HT1080 (cell line): Measurements from ENCODE around the gene ENOX1. TPM values are rescaled to one million over a fixed set of nuclear protein-coding genes. Genes with fewer than 3 reads are reported as not detected.
A peak's percentile ranks its signal among the peaks of the same experiment; 100 is the strongest.

Experiments used
- DNase-seq: peaks from one replicate; pipeline ENCODE4 v3.0.0-alpha.2; 2015; ENCODE audit warnings: low read depth
- total RNA-seq: library from RNA; depleted of rRNA; stranded (reverse); fragments of >200 nt; shearing (Covaris generic); gene quantifications from 2 replicates; pipeline ENCODE4 v1.2.3, GENCODE V29; 2014

ENOX1 gene
- total RNA-seq, 1 experiment from 2014 or later: 3.2 TPM

DNA sequence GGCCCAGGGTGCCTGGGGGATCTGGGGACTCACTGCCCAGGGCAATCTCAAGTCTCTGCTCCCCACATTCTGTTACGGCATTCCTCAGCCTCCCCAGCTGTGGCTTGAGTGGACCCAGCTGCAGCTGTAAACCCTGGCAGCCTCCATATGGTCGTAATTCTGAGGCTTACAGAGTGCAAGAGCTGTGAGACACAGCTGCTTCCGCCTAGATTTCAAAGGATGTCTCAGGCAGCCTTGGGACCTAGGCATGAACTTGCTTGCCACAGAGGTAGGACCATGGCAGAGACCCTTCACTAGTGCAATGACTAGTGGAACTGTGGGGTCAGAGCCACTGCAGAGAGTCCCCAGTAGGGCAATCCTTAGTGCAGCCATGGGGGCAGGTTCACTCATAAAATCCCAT is 297.5 kb downstream of the ENOX1 start:
- no peak for DNase-seq

DNA sequence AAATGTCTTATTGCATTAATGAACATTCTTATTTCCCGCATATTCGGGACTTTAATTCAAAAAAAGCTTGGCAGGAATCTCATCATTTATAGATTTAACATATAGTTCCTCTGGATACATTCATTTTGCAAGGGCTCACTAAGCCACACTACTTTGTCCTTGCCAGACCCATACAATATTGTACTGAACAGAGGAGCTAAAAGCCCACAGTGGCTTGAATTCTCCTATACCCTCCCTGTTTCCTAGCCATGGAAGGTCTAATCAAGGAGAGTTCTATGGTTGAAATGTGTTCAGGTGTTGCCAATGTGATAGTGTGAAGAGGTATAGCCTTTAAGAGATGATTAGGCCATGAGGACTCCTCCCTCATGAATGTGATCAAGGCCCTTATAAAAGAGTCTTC is 298.9 kb downstream of the ENOX1 start:
- DNase-seq: no peak

DNA sequence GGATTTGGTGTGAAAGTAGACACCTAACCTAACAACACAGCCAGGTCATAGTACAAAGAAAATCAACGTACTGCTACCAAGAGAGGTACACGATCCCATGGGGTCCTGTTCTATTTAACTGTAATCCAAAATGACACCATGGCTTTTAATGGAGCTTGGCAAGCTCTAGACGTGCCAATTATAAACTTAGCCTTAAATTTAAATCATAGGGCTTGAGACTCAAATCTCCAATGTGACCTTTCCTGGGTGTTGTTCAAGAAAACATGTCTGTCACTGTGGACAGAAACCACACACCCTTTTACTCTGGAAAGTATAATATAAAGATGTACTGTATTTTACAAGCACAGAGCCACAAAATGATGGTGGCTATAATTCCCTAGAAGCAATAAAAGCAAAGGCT is 299.3 kb downstream of the ENOX1 start:
- DNase-seq: no peak

DNA sequence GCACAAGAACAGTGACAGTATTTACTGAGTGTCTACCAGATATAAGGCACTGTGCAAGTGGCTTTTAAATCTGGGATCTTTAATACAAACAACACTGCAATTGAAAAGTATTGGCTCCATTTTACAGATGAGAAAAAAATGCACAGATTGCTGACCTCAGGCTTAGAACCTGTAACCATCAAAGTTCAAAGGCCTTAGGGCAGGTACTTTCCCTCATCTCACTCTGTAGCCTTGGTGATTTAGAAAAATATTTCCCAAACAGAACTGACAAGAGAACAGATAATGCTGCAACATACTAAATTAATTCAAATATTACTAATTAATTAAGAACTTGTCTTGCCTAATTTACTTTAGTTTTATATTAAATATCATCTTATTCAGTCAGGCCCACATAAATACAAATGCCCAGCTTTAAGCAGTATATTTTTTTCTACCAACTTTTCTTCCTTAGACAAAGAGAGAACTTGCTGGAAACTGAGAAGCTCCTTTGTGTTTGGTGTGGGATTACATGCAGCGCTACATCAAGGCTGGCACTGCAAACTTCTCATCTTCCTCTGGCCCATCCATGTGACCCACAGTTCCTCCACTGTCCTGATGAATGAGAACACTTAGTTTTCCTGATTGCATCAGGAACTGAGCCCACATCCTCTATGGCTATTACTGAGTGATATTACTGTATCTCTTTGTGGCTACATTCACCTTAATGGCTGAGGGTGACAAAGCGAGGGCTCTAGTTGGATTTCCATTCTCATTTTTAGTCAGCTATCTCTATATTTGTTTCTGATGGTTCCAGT is 302.1 kb downstream of the ENOX1 start:
- DNase-seq: peak; percentile 56

DNA sequence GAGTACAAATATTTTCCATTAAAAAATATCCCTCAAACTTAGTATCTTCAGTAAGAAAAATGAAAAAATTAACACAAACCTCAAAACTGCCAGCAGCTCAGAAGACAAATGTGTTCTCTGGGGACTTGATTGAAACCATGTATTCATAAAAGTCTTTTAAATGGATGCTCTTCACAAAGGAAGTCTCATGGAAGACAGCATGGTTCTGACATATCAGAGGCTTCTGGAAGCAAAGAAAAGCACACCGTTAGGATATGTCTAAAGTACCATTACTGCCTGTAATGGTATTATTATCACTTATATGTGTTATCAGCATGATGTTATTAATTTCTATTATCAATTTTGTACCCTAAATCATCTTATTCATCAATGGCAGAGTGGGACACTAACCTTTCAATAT is 302.8 kb downstream of the ENOX1 start:
- no peak for DNase-seq

DNA sequence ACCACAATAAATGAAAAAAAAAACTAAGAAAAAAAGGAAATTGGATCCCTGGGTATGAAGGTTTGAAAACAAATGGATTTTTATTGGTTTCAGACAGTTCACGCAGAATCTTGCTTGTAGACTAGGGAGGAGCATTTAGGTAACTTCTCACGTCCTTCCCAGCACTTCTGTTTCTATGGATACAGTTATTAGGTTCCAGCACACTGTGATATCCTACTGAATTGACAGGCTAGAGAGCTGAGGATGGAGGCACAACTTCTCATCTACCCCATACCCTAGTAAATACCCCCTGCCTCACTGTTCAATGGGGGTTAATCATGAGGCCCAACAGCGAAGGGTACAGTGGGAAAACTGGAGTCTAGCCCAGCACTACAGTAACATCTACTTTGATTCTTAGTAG is 304.1 kb downstream of the ENOX1 start:
- no peak for DNase-seq

DNA sequence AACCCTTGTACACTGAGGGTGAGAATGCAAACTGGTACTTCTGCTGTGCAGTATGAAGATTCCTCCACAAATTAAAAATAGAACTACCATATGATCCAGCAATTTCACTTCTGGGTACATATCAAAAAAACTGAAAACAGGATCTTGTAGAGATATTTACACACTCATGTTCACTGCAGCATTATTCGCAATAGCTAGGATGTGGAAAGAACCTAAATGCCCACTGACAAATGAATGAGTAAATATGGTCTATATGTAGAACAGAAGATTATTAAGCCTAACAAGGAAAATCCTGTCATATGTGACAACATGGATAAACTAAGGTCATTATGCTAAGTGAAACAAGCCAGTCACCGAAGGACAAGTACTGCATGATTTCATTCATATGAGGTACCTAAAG is 304.7 kb downstream of the ENOX1 start:
- no peak for DNase-seq

DNA sequence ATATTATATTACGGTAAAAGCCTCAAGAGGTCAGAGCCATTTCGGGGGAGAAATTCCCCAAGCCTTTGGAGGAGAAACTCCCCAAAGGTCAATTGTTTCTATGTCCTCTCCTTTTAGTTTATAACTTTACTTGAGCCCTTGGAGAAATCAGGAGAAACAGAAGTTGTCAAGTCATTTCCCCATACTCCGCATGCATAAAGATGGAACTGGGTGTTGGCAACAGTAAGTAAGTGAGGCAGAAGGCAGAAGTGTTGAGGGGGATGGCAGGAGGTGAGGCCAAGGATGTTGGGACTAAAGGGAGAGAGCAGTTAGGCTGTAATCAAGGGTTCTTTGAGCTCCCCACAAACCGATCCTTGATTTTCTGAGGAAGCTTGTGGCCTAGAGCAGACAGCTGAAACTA is 307.9 kb downstream of the ENOX1 start:
- DNase-seq: no peak

DNA sequence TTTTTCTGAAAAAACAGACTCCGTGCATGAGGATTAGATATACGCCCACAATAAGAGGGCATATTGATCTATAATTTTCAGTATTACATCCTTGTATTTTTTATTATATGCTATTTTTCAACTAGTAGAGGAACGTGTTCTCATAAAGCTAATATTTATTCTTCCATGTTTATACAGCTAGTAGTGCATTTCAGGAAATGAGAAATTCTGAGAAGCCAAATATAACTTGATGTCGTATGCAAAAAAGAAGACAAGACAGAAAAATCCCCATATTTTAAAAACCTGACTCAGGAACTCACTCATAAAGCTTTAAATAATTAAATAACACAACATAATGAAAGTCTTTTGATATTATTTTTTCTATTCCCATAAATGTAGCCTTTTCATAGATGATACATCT is 308.6 kb downstream of the ENOX1 start:
- DNase-seq: no peak

DNA sequence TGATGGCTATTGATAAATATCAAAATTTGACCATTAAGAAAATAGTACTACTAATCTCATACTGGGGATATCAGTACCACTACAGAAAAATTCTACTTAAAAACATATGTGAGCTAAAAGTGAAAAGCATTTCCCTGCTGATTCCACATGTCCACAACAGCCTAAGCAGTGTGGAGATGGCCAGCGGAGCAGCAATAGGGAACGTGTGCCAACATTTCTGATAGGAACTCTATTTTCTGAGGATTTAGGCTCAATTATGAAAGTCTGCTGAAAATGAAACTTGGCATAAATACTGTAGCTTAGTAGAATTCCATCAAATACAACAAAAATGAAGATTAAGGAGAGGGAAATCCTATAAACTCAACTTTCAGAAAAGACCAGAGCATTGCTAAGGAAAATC is 311.6 kb downstream of the ENOX1 start:
- no peak for DNase-seq

DNA sequence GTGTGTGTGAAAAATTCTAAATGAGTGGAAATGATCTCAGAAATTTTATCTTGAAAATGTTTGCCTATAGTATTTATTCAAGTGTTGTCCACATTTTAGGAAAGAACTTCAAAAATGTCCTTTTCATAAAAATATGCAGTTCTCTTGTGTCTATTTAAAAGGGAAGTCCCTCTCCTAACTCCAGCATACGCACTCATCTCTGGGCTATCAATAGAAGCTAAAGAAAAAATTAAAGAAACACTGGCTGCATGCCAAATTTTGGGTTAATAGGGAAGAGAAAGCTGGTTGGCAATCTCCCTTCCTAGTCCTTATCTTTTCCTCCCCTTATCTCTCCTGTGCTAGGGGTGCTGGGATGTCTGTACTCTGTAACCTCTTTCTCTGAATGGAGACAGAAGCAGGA is 313.3 kb downstream of the ENOX1 start:
- no peak for DNase-seq

DNA sequence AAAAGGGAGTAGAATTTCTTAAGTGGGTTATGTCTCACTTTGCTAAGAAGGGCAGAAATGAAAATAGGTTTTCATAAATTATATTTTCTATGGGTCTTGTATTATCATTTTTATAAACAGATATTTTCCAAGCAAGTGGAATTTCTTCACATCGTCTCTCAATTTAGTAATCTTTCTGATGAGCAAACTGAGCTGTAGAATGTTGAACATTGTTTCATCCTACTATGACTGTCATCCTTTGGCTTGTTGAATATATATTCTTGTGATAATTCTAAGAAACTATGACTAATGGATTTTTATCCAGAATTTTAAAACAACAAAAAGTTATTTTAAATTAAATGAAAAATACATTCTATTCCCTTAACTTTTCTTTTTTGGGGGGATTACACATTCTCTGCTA is 313.8 kb downstream of the ENOX1 start:
- no peak for DNase-seq

DNA sequence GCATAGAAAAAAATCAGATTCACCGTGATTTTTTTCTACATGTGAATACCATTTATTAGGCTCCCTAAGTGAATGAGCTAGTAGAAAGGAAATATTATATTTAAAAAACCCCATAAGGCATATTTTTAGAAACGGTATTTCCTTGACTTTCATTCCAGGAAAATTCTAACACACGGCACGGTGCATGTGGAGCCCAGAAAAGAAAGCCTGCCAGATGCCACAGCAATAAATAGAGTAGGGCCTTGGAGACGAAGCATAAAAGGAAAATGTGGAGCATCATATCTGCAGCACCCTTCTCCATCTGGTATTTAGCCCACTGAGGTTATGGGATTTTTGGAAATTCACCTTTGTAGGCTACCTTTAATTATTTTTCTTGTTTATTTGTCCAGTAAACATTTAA is 314.4 kb downstream of the ENOX1 start:
- no peak for DNase-seq

DNA sequence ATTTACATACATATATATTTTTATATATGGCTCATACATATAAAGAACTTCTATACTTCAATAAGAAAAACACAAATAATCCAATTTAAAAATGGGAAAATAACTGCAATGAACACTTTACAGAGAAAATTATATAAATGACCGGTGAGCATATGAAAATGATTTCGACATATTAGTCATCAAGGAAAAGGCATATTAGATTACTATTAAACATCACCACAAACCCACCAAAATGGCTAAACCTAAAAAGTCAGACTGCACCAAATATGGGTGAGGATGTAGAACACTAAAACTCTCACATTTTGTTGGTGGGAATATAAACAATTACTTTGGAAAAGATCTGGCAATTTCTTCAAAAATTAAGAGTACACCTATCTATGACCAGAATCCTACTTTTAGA is 316.2 kb downstream of the ENOX1 start:
- peak; percentile 3 for DNase-seq

DNA sequence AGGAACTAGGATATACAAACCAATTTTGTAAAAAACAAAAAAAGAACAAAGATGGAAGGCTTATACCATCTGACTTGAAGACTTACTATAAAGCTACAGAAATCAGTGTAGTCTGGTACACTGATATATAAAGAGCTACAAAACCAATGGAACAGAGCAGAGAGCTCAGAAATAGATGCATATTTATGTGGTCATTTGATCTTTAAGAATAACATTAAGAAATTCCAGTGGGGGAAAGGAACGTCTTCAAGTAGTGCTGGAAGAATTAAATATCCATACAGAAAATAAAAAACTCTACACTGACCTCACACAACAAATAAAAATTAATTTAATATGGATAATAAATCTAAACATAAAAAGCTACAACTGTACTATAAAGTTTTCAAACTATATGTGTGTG is 317.0 kb downstream of the ENOX1 start:
- no peak for DNase-seq

DNA sequence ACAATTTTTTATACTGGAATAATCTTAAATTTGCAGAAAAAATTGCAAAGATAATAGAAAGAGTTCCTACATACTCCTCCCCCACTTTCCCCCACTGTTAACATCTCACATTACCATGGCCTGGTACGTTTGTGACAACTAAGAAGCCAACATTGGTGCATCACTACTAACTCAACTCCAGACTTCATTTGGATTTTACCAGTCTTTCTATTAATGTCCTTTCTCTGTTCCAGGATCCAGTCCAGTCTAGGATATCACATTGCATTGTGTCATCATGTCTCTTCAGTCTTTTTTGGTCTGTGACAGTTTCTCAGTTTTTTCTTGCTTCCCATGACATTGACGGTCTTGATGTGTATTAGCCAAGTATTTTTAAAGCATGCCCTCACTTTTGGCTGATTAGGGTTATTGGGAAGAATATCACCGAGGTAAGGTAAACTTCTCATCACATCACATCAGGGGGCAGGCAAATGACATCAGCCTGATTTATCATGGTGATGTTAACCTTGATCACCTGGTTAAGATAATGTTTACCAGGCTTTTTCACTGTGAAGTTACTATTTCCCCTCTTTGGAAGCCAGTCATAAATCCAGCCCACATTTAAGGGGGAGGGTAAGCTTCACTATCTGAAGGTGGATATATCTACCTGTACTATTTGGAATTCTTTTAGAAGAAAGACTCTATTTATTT is 322.1 kb downstream of the ENOX1 start:
- DNase-seq: no peak

DNA sequence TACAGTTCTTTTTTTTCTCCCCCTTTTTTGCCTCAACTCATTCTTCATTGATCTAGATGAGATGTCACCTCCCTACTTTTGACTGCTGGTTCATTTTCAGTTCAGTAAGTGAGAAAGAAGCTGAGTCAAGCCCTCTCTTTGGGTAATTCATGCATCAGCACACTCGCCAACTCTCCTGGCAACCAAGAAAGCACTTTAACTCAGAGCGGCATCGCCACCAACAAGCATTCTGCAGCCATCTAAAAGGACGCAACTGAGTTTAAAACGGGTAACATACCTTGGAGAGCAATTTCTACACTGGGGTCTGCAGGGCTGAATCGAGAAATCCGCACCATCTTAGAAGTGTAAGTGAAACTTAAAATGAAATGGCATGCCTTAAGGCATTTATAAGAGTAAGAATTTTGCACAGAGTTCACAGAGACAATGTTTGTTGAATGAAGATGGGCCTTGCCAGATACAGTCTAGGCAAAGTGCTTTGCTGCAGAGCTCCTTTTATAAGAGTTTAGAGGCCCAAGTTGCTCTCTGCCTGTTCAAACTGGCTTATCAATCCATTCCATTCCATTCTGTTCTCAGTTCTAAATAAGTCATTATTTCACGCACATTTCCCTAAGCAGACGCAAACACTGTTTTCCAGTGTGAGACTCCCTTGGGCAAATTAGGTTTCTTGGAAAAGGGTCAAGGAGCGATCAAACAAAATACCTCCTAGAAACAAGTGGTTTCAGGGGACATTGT is 338.0 kb downstream of the ENOX1 start:
- no peak for DNase-seq

DNA sequence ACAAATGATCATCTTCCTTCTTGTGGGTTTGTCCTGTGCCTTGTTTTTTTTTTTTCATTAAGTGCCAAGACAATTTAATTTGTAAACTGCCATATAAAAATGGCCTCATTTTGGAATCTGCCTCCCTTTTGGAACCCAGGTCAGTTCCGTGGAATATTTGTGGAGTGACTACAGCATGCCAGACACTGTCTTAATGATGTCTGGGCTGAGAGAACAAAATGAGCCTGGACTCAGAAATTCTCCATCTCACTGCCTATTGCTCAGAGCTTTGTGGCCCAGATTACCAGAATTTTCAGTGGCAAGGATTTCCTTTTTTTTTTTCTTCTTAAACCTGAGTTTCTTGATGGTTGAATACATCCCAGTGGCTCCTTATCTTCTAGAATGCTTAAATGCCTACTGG is 340.6 kb downstream of the ENOX1 start:
- no peak for DNase-seq

DNA sequence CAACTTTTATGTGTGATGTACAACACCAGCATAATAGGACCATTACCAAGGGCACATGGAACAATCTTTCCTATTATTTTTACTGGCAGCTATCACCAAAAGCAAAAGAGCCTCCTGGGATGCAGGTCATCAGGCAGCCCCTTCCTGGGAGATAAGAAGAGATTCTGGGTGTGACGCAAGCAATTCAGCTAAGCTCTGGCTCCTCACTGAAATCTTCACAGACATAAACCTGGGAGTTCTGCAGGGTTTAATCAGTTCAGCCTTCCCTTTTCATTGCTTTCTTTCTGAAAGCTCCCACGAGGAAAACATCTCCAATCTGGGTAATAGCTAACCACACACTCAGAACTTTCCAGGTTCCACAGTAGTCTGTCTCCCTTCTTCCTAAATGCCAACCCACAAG is 341.1 kb downstream of the ENOX1 start:
- no peak for DNase-seq

DNA sequence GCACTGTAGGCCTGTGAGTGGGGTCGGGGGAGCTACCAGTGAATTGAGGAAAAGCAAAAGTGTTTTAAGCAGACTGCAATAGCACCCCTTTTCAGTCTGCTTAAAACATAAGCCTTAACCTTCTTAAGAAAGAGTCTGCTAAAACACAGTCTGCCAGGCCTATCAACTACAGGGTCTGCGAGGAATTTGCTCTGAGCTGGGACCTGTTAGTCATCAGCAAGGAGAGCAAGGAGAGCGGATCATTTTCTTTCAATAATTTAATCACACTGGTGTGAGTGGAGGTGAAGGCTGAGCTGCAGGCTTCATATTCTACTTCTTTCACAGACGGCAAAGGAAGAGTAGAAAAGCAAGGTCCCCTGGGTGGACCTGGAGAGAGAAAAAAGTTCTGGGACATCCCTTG is 342.7 kb downstream of the ENOX1 start:
- no peak for DNase-seq

DNA sequence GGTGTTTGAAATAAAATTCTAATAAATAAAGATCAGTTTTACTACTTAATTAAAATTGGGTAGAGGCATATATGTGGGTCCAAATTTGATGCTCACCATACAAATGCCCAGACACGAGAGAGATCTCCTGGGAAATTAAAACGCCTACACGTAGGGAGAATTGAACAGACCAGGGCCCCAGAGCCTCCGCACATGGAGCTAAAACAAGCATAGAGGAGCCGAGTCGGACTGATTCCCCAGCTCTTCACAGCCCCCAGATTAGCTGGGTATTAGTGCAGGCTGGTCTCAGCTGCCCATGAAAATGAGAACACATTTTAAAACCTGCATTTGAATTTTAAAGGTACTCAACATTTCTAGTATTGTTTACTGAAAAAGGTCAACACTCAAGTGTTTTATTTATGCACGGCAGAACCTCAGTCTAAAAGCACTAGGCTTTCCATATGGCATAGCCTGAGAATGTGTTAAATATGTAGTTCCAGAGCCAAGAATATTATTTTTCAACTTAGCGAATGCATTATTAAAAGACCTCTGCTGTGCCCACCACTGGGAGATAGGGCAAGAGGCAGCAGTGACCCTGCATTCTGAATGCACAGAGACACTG is 344.8 kb downstream of the ENOX1 start:
- DNase-seq: no peak

DNA sequence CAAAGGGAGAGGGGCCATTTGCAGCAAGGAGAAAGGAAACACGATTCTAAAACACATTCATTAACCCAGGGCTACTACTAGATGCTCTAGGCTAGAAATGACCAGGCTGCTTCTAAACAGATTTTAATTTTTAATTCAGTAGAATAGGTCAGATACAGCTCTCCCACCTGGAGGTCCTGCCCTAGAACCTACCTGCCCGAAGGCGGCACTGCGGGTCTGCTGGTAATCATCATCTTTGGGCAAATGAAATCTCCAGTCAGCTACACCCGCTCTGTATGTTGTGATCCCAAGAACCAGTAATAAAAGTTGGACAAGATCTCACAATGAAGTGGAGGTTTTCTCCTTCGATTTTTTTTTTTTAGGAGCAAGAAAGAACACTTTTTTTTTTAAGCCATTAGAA is 345.3 kb downstream of the ENOX1 start:
- no peak for DNase-seq
